Stromal cell of bone marrow (primary cell): Measurements from ENCODE around the gene NCEH1.
"Not testable (repeated sequence)": the region's sequence is repeated elsewhere in the genome, so short reads cannot be mapped to it uniquely, and the experiment has no call there.

ENCODE experiments used
- DNase-seq: peaks from one replicate; pipeline ENCODE4 v3.0.0-alpha.2; 2012; ENCODE audit warnings: low read depth

NCEH1 gene

DNA sequence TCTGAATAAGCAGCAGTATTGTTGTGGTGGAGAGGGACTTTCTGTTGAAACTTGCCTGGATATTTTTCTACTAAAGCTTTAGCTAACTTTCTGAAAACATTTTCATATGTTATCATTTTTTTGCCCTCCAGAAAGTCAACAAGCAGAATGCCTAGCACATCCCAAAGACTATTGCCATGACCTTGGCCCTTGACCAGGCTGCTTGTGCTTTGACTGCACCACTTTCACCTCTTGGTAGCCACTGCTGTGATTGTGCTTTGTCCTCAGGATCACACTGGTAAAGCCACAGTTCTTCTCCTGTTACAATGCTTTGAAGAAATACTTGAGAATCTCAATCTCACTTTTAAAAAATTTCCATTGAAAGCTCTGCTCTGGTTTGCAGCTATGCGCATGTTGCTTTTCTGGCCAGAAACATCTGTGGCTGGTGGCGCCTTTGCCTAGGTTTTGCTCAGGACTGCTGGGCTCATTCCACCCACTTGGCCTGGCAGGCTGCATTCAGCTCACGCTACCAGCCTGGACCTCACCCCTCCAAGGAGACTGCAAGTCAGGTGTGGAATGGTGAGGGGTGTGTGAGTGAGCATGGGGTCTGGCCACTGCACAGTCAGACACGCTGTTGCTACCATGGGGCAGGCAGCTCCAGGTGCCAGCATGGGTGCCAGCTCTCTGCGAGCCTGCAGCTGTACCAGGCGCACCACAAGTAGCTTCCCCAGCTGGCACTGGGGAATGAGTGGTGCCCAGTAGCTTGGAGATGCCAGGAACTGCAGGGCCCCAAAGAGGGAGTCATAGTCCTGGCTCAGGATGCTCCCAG lies 97.8 kb downstream of the NCEH1 start:
- DNase-seq: no peak

DNA sequence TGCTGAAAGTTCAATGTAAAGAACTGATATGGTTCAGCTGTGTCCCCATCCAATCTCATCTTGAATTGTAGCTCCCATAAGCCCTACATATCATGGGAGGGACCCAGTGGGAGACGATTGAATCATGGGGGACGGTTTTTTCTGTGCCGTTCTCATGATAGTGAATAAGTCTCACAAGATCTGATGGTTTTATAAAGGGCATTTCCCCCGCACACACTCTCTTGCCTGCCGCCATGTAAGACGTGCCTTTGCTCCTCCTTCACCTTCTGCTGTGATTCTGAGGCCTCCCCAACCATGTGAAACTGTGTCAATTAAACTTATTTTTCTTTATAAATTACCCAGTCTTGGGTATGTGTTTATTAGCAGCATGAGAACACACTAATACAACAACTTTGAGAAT lies 101.1 kb downstream of the NCEH1 start:
- DNase-seq: no peak

DNA sequence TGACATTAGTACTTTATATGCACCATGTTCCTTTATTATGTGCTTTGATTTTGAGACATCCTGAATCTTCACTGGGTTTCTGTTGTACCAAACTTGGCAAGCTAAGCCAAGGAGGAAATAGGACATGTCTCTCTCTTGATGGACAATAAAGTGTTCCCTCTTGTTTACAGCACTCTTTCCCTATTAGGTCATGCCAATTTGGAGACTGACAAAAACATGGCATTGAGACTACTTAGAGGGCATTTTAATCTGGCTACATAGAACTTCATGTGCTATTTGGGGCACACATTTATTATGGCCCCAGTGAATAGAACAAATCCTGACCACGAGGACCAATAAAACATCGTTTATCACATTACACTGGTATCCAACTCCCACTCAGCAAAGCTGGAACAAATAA lies 102.3 kb downstream of the NCEH1 start:
- DNase-seq: no peak

DNA sequence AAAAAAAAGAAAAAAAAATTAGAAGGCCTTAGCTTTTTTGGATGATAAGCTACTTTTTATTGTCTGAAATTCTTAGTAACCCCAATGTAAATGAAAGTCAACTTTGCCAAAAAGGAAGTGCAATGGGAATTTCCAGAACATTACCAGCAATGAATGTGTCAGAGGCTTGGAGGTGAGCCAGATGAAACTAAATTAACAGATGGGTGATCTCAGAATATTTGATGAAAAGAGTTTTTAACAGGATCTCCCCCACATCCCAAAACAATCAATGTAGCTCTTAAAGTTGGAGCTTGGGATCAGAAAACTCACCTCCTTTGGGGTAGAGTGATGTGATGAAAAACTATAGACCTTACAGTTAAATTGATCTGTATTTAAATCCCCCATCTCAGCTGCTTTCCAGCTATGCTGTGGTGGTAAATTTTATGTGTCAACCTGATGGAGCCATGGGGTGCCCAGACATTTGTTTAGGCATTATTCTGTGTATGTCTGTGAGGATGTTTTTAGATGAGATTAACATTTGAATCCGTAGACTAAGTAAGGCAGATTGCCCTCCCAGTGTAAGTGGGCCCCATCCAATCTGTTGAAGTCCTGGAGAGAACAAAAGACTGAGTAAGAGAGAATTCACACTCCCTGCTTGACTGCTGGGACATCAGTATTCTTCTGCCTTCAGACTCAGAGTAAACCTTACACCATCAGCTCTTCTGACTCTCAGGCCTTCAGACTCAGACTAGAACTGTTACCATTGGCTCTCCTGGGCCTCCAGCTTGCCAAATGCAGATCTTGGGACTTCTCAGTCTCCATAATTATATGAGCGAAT lies 103.4 kb downstream of the NCEH1 start:
- DNase-seq: peak; percentile 68

DNA sequence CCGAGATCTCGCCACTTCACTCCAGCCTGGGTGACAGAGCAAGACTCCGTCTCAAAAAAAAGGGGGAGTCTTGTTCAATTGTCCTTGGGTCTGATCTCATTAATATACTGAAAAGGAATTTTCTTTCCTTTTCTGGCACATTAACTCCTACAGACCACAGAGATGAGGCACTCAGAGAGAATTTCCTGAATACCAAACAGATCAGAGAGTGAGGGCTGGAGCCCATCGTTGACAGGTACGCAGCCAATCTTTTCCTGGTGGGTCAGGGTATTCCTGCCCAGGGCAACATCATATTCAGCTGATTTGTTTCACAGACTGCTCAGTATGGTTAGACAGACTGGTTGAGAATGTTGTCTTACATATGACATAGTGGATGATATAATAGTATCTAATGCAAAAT lies 104.8 kb downstream of the NCEH1 start:
- no peak for DNase-seq

DNA sequence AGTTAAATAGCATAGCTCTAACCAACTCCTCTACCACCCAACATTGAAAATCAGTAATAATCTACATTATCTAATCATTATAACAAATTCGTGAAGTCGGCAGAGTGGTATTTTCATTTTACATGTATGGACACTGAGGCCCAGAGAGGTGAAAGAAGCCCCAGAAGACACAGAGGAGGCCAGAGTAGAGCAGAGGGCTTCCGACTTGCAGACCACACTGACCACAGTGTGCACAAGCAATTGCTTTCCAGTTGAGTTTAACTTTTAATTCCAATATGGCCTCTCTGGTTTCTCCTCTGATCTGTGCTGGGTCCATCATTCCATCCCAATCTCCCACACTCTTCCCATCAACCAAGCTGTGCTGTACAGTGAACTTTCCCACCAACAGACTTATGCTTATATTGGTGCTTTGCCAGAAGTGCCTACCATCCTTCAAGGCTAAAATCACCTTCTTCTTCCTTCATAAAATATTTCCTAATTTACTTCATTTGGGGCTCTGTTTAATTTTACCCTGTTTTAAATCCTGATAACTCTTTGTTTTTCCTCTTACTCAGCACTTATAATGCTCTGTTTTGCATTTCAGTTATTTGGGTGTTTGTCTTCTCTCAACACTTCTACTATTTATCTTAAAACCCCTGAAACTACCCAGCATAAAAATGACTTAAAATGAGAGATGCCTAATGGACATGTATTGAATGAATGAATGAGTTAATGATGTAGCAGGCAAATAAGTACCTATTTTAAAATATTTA lies 105.8 kb downstream of the NCEH1 start:
- DNase-seq: no peak

DNA sequence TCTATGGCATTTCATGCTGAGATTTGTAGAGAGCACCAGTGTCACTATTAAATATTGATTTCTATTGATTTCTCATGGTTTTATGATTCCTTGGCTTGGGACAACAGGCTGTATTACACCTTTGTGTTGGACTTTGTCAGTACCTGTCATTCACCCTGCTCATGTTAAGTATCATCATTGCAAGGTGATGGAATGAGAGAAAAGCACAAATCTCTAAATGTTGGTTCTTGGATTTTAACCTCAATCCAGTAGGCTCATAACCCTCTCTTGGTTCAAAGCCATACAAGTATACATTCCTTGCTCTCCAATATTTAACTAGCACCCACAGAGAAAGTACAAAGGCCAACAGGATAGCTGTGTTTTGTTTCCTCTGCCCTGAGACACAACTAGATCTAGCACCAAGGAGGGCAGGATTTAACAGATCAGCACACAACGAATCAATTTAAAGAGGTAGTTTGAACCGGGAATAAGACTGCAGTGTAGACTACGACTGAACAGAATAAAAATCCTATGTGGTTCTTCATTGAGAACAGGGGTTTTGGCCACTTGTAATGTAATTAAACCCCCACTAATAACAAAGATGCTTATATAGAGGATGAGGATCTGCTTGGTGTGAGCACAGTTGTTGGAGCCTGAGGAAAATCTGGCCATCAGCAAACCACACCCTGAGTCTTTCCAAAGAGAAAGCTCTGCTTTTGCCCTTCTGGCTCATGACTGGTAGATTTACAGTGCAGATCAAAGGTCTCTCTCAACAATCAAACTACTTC lies 109.6 kb downstream of the NCEH1 start:
- DNase-seq: no peak

DNA sequence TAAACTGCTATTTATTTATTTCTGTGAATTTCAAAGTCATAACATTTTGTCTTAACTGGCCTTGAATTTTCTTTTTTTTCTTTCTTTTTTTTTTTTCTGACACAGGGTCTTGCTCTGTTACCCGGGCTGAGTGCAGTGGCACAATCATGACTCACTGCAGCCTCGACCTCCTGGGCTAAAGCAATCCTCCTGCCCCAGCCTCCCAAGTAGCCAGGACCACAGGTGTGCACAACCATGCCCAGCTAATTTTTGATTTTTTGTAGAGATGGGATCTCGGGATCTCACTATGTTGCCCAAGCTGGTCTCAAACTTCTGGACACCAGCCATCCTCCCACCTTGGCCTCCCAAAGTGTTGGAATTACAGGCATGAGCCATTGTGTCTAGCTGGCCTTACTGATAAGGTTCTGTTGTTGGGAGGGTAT lies 110.2 kb downstream of the NCEH1 start:
- no peak for DNase-seq

DNA sequence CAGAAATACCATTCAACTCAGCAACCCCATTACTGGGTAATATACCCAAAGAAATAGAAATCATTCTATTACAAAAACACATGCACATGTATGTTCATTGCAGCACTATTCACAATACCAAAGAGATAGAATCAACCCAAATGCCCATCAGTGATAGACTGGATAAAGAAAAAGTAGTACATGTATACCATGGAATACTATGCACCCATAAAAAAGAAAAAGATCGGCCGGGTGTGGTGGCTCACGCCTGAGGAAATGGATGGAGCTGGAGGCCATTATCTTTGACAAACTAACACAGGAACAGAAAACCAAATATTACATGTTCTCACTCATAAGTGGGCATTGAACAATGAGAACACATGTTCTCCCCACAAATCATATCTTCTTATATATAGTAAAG lies 112.0 kb downstream of the NCEH1 start:
- no peak for DNase-seq

DNA sequence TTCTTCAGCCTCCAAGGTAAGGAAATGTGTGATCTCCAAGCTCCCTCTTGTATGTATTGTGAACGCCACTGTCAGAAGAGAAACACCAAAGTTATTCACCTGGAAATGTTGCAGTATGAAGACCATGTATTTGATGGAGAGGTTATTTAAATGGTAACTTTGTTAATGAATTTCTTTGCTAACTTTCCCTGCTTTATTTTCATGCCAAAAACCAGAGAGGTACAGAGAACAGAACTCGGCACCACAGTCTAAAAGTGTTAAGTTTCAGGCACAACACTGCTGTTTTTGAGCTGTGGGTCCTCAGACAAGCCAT lies 114.5 kb downstream of the NCEH1 start:
- no peak for DNase-seq

DNA sequence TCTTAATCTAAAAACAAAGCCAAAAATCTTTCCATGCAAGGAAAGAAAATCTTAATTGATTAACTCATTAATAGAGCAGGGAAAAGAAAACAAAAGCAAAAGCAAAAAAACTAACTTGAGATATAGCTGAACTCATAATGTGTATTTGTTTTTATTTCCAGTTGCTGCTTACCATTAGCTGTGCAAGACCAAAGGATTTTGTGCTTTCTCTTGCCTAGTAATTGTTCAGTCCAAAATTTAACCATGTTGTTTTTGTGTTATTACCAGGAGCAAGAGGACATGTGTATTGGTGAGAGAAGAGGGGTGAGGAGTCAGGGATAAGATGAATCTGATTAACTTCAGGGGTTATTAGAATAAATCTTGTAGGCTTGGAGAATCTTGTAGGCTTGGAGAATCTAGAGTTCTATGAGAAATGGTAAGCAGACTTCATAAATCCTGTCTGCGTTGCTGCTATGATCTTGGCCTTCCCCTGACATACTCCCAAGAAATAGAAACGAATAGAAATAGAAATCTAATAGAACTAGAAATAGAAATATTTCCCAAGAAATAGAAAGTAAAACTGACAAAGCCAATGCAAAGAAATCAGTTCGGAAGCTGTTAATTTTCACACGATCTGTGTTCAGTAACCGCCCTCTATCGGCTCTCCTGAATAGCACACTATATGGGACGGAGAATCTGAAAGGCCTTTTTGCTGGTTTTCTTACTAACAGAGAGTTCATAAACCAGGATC lies 115.0 kb downstream of the NCEH1 start:
- DNase-seq: peak; percentile 61

DNA sequence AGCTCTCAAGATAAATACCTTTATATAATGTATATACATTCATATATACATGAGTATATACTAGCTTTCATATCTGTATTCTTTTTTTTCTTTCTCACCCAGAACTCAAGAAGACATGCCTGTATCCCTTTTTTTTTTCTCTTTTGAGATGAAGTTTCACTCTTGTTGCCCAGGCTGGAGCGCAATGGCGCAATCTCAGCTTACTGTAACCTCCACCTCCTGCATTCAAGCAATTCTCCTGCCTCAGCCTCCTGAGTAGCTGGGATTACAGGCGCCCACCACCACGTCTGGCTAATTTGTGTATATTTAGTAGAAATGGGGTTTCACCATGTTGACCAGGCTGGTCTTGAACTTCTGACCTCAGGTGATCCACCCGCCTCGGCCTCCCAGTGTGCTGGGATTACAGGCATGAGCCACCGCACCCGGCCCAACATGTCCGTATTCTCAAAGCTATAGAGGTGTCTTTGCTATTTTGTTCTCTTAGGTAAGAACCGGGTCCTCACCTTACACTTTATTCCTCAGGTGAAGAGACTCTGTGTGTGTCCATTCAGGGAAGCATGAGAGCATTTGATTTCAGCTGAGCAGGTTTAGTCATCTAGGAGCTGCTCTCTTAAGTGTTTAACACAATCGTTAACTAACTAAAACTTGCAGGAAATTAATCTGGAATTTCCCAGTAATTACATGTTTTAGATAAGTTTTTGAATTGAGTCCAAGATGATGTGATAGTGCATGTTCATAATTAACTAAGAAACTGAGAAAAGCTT lies 115.8 kb downstream of the NCEH1 start:
- DNase-seq: not testable (repeated sequence)

DNA sequence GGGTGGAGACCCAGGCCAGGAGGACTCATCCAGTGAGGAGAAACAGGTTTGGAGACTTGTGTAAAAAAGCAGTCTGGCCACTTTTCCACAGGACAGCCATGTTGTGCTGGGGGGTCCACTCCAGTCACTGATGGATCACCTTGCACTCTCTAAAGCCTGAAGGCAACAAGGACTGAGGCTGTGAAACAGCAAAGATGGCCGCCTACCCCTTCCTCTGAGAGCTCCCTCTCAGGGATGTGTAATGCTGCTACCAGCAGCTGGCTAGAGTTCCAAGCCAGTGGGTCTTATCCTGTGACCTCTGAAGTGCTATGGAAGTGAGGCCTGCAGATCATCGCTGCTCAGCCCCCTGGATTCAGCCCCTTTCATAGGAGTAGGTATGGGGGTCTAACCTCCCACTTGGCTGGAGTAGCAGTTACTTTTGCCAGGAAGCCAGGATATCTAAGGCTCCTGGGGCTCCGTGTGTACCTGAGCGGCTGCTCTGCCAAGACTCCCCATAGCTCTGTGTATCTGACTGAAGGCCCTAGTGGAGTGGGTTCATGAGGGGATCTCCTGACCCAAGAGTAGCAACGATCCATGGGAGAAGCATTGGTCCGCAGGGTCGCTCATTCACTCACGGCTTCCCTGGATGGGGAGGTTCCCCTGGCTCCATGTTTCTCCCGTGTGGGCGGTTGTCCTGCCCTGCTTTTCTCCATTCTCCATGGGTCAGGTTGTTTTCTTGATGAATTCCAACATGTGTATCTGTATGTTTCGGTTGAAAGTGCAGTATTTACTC lies 117.8 kb downstream of the NCEH1 start:
- DNase-seq: no peak

DNA sequence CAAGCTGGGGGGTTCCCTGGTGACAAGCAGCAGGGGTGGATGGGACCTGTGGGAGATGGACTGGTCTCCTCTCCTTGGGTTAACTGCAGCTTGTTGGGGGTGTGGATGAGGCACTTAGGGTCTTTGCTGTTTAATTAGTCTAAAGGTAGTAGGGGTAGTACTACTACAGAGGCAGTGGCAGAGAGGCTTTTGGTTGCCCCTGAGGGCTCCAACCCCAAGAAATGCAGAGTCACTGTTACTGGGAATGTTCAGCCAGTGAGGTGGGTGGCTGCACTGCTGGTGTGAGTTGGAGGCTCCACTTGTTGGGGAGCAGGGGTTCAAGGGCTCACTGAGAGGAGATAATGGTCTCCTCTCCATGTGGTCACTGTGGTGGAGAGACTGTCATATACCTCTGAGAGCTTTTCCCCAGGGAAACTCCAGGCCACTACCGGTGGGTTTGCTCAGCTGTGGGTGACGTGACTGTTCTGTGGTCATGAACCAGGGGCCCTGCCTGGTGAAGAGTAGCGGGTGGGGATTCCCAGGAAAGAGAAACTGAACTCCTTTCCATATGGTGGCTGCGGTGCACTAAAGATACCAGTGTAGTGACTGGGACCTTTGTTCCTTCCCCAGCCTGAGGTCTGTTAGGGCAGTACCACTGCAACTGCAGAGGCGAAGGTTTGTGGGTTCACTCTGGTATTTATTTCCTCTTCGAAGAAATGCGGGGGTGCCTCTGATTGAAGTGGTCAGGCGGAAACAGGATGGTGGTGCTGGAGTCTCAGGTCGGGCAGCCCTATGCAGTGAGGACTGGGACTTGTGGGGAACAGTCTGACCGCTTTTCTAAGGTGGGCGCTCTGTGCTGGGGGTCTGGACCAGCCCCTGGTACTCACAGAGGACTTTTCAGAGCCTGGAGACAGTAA lies 118.7 kb downstream of the NCEH1 start:
- DNase-seq: no peak

DNA sequence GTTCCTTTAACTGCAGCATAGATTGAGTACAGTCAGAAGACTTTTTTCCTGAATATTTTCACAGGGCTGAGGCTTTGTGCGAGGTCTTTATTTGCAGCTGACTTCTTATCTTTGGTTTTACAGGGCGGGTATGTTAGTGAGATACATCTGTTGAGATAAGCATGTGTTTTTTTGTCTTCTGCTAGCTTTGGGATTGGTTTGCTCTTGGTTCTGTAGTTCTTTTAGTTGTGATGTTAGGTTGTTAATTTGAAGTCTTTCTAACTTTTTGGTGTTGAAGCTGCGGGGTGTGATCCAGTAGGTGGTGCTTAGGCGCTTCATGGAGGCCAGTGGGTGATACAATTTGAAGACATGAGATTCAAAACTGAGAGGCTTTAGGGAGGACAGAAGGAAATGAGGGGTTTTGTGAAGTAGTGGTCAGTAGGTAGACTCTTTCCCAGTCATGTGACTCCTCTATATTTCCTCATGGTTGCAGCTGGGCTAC lies 119.7 kb downstream of the NCEH1 start:
- no peak for DNase-seq

DNA sequence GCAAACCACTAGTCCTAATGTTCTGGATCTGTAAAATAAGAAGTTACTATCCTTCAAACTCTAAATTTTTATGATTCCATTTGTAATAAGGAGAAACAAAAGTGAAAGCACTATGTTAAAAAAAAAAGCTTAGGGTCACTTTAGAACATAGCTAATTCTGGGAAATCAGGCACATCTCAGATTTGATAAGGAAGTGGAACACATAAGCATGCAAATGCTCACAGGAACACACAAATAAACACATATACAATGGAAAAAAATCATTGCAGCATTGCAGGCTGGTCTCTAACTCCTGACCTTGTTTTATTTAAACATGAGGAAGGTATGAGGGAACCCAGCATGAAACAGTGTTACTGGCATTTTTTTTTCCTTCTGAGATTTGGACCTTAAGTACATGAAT lies 124.4 kb downstream of the NCEH1 start:
- DNase-seq: no peak

DNA sequence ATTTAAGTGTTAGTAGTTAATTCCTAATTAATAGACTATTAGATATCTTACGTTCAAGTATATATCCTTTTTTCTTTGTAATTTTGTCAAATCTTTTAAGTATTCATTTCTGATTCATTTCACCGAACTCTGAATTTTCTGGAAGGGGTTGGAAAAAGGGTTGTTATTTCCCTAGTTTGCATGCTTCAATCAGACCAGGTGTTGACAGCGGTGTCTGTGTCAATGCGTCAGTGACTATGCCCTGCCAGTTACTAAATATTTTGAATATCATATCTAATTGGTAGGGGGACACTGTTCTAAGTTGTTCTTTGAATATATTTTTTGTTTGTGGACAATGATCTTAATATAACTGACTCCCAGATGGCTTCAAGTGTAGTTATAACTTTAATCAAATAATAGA lies 124.9 kb downstream of the NCEH1 start:
- no peak for DNase-seq

DNA sequence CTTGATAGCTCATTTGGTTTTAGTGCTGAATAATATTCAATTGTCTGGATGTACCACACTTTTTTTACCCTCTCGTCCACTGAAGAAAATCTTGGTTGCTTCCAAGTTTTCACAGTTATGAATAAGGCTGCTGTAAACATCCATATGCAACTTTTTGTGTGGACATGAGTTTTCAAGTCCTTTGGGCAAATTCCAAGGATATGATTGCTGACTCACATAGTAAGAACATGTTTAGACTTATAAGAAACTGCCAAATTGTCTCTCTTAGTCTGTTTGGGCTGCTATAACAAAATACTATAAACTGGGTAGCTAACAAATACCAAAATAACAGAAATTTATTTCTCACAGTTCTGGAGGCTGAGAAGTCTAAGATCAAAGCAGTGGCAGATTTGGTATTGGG lies 128.2 kb downstream of the NCEH1 start:
- no peak for DNase-seq

DNA sequence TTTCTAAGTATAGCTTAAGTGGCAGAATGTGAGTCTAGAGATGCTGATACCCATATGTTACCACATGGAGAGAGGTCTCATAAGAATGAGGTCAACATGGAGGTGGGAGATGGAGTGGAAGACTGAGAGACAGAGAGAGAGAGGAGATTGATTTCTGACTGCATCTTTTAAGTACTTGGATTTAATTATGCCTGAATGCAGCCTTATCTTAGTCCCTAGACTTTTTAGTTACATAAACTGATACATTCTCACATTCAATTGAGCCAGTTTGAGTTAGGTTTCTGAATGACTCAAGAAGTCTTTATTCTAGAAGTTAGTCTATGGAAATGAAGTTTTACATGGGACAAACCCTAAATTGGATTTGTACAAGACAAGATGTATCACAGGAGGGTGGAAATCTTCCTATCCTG lies 129.1 kb downstream of the NCEH1 start:
- DNase-seq: no peak
